Stimulated activated CD4-positive, alpha-beta T cell treated with anti-CD3 and anti-CD28 coated beads, Interleukin-12 subunit alpha, Interleukin-12 subunit beta, amount 100 ng/mL, for 4 hours (primary cell): ENCODE measurements around the gene SBF2.
"Not testable (repeated sequence)": the region's sequence is repeated elsewhere in the genome, so short reads cannot be mapped to it uniquely, and the experiment has no call there.

Experiments
- DNase-seq: peaks from one replicate; pipeline ENCODE4 v3.0.0-alpha.2; 2020

SBF2 gene

GRCh38 chr11:10044618-10045017 is 249.4 kb downstream of the SBF2 start:
- DNase-seq, result no peak

- DNase-seq, result no peak
Measured at GRCh38 chr11:10042699-10043098, 251.3 kb downstream of the SBF2 start.

DNA sequence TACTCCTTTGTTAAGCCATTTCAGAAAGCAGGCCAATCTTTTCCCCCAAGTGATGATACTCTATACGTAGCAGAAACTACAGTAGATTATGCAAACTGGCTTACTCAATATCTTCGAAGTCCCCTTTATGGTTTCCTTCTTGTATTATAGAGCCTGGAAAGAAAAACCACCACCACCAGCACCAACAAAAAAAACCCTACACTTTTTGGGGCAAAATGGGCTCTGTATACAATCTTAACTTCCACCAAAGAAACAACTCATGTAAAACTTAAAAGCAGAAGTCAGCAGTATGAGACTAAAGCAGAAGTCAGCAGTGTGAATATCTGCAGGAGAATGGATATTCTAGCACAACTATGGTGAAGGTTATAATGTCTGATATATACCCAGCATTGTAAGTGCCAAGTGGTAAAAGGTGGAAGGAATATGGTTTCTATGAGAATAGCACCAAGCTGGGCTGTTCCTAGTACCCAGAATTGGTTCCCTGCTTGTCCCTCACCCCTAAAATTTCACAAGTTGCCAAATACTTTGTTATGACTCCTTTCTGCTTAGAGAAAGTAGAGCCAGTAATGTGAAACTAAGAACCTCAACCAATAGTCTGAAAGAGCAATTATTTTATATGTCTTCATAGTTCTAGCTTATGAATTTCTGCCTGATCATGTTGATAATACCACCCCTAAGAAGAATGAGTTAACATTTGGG is 252.1 kb downstream of the SBF2 start:
- no peak for DNase-seq

DNA sequence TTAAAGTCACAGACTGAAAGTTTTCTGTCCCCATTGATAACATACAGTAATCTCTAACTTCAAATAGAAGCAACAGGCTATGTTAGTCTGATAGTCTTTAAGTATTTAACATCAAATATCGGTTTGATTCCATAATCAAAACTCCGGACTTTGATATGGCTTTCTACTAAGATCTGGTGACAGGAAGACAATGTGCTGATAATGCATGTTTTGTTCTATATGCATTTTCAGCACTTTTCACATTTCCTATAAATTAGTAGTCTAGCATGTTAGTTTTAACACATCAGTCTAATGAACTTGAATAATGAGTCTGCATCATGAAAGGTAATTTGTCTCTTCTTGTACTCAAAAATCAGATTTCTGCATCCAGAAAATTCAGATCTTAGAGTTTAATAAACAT is 252.7 kb downstream of the SBF2 start:
- DNase-seq, result no peak

DNA sequence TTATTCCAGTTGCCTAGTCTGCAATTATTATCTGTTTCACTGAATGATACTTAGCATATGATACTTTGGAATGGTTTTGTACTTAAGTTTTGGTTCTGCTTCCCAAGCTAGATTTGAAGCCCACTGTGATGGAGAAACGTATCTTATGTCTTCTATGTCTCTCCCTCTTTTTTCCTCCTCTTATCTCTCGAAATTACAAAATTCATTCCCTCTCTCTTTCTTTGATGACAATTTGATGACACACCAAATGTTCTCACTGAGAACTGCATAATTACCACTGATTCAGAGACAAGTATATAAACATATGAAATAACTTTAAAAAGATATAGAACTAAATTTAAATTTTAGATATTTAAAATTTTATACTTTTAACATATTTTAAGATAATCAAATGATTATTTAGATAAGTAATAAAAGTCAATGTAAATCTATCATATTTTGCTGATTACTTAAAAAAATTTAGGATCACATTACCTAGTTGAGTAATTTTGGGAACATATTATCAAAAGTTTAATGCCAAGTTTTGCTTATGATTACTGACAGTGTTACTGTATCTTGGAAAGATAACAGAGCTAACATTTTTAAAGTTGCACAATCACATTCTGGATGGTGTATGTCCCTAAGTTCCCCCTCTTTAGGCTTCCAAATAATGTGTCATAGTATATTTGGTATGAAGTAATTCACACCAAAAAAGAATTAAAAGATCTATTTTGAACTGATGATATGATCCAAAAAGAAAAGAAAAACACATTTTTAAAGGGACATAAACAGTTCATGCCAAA is 255.3 kb downstream of the SBF2 start:
- no peak for DNase-seq

- DNase-seq, result not testable (repeated sequence)
Measured at GRCh38 chr11:10035932-10036331, 258.1 kb downstream of the SBF2 start.

GRCh38 chr11:10032935-10033334 is 261.1 kb downstream of the SBF2 start:
- no peak for DNase-seq

DNA sequence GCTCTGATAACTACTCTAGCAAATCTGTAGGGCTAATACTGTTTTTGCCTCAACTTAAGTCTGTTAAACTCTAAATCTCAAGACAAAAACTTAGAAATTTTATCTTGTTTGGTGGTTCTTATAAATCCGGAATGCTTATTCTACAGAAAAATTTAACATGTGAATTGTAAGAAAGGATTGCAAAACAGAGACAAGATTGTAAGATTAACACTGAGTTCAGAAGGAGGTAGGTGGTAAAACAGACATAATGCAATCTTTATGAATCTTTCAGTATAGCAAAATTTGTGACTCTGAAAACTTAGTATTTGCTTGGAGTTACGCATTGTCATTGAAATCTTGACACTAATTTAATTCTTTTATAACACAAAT is 263.9 kb downstream of the SBF2 start:
- DNase-seq, result no peak

DNA sequence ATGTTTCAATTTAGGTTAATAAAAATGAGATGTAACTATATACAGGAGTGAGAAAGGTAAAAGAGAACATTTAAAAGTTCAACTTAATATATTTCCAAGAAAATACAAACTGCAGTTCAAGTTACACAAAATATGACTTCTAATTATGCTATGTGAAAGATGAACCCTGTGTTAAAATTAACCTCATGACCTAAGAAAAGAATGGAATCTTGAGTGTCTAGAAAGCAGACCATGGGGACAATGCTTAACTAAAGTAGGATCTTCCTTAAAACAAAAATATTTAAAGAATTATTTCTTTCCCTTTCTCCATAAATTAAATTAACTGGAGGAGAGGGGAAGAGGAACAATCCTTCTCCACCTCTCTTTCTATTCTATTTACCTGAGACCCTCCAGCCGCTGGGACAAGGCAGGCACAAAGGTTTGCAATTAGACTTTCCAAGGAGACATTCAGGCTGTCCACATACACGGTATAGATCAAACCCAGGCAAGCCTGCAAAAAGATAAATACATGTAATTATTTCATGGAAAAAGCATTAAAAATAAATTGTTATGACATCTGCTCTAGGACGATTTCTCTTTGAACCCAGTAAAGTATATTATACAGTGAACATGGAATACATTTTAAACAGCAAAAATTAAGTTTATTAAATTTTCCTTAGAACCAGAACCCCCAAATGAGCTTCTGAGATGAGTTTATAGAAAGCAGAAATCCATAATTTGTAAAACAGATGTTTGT is 264.5 kb downstream of the SBF2 start:
- no peak for DNase-seq

DNA sequence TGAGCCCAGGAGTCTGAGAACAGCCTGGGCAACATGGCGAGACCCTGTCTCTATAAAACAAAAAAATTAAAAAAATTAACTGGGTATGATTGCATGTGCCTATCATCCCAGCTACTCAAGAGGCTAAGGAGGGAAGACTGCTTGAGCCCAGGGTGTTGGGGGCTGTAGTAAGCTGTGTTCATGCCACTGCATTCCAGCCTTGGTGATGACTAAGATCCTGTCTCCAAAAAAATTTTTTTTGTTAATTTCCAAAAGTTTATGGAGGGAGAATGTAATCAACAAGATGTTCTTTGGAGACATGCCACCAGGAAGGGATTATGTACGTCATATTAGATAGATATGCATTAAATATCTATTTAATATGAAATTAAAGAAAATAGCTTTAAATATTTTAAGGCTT is 267.5 kb downstream of the SBF2 start:
- DNase-seq, result no peak

GRCh38 chr11:10023212-10023611 is 270.8 kb downstream of the SBF2 start:
- DNase-seq, result no peak

- DNase-seq, result no peak
Measured at GRCh38 chr11:10022764-10023163, 271.3 kb downstream of the SBF2 start.

DNA sequence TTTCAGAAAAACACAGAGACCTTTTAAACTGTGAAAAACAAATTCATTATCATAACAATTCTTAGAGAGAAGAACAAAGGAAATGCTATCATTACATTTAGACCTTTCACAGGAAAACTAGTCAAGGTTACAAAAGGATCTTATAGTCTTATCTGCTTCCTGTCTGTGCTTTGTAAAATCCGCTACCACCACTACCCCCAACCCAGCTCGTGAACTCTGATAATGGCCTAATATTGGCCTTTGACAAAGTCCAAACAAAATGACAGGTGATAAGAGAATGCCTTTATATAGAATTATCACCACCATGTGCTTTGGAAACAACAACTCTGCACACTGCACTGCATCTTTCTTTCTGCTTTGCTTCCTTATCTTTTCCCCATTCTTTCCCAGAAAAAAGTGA is 272.5 kb downstream of the SBF2 start:
- DNase-seq, result no peak

DNA sequence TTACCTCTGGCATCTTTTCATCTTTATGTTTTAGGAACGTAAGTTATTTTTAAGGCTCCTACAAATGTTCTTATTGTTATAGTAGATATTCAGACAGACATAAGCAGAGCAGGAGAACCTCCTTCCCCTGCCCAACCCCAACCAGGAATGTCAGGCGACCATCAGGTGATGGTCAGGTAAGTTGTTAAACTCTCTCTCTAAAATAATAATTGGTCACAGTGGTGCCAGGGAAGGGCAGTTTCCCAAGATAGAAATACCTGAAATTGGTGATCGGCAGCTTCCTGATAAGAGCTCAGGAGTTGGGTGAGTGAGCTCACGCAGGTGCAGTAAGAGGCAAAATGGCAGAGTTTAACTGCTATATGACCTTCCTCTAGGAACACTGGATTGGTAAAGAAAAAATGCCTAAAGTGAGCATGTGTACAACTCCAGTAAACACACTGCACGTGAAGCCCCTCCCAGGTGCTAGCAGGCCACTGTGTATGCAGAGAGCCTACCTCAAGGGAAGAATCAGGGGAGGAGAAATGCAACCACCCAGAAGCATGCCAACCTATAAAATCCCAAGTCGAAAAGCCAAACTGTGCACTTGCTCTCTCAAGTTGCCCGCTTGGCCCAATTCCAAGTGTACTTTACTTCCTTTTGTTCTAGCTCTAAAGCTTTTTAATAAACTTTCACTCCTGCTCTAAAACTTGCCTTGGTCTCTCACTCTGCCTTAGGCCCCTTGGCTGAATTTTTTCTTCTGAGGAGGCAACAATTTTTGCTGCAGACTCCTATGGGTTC is 273.9 kb downstream of the SBF2 start:
- no peak for DNase-seq

DNA sequence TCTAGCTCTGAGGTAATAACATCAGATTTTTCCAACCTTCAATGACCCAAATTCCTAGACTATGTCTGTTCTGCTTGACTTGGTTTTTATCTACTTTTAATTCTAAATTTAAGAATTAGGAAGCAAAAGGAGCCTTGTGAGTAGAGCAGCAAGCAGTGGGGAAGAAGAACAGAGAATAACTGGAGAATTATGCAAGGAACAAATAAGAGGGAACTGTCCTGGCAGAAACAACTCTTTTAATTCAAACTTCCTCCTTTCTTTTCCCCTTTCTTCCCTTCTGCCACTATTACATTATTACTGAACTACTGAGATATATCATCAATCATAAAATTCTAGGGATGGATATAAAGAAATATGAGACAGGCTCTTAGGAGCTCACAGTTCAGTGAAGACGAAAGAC is 276.1 kb downstream of the SBF2 start:
- DNase-seq, result no peak

DNA sequence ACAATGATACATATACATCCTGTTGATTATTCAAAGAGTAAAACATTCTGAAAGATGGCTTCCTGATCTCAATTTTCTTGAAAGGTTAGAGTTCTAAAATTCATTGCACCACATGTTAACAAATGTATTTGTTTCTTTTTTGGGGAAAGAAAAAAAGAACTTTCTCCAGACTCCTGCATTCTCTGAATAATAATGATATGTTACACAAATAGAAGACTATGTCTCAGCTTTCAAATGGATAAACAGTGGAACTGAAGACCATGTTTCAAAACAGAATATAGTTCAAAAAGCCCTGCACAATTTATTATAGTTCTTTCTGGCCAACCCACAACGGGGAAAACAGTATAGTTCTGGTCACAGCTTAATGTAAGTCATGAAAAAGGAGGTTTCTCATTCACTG is 277.0 kb downstream of the SBF2 start:
- no peak for DNase-seq

DNA sequence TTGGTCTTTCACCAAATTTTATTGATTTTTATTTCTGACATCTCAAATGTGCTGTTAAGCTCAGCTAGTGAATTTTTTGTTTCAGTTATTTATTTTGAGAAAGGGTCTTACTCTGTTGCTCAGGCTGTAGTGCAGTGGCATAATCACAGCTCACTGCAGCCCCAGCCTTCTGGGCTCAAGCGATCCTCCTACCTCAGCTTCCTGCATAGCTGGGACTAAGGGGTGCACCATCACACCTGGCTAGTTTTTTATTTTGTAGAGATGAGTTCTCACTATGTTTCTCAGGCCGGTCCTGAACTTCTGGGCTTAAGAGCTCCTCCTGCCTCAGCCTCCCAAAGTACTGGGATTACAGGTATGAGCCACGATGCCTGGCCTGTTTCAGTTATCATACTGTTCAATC is 282.0 kb downstream of the SBF2 start:
- no peak for DNase-seq

DNA sequence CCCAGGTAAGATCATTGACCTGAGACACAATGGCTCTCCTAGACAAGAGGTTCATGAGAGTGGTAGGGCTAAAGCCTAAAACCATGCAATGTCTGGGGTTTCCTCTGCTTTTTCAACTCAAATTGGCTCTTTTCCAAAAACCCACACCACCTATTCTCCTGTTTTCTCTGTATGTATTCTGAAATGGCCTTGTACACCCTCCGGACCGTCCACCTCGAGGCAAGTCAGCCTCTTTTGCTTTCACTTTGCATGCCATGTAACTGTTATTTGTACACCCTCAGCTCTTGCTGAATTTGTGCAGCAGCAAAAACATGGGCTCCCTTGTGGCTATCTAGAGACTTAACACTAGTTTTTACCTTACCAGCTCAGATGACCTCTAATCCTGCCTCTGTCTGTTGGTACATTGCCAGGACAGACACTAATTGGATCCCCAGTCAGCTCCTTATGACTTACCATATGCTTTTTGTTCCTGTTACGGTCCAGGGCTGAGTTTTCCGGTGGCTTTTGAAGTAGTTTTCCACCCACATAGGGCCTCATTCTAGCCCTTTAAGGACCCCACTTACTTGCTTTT is 288.0 kb downstream of the SBF2 start:
- DNase-seq, result no peak

GRCh38 chr11:10004526-10005113 is 289.4 kb downstream of the SBF2 start:
- DNase-seq, result no peak

DNA sequence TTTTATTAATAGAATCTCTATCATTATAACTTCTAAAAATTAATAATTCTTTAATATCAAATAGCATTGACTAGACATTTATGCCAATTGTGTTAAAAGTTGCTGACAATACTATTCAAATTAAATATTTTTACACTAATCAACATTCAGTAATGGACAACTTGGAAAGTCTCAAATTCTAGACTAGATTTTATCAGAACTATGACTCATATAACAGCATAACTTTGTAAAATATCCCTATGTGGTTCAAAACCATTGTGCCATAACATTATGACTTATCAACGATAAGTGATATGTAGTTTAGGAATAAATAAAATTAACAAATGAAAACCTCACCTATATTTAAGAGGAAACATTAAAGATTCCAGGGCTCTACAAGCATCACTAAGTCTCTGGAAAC is 291.8 kb downstream of the SBF2 start:
- no peak for DNase-seq

DNA sequence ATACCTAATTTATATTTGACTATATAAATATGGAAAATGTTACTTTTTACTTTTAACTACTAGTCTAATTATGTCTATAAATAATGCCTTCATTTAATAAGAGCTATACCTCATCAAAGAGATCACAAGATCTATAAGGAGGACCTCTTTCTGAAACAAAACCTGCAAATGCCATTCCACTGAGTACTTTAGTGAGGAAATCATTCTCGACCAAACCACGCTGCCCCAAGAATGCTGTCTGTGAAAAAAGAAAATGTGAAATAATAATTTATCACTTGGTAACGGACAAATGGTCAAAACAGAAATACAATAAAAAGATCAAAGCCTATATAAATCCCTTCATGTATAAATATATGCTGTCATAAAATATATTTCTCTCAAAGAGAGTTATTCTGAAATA is 301.7 kb downstream of the SBF2 start:
- DNase-seq, result no peak

- DNase-seq, result no peak
Measured at GRCh38 chr11:9990221-9990973, 303.6 kb downstream of the SBF2 start.
